DND-41 (cell line): ENCODE results near the gene TSPEAR.

ENCODE experiments used
- CTCF ChIP-seq: IDR thresholded peaks from 2 replicates; pipeline ENCODE4 v1.5.1; 2012; ENCODE audit warnings: borderline replicate concordance, low read length, moderate library complexity, mild to moderate bottlenecking; ENCODE audit not compliant: poor library complexity, severe bottlenecking; ENCODE audit errors: extremely low read depth
- EZH2 ChIP-seq: IDR thresholded peaks from 3 replicates; pipeline ENCODE4 v1.6.1; 2012; ENCODE audit warnings: borderline replicate concordance, low read depth, mild to moderate bottlenecking, moderate library complexity, low read length, inconsistent platforms; ENCODE audit not compliant: severe bottlenecking

GRCh38 chr21:44618504-44618903 is 92.9 kb downstream of the TSPEAR start:
- TF ChIP-seq CTCF, result no peak
- no peak for TF ChIP-seq EZH2
